Tibial nerve (tissue), 4 donors: Measurements from ENCODE around the gene ZNF711. TPM values are rescaled to one million over a fixed set of nuclear protein-coding genes. Genes with fewer than 3 reads are reported as not detected.

ENCODE experiments used
- DNase-seq, 2 donors: peaks; one replicate each; pipeline ENCODE4 v3.0.0-alpha.2; 2019; ENCODE audit warnings: low spot score in 2 of 2
- H3K27ac ChIP-seq, 4 donors: fragments of 200-600 bp; sonication (generic) in 3 of 4; one replicate each; pipeline ENCODE4 v1.5.1; 2017 to 2019; ENCODE audit warnings: mild to moderate bottlenecking in 1 of 4
- H3K27me3 ChIP-seq, 2 donors: fragments of 200-600 bp; sonication (generic) in 1 of 2; one replicate each; pipeline versions ENCODE4 v1.5.1 to v1.6.0; 2017 to 2019
- H3K36me3 ChIP-seq, 3 donors: fragments of 200-600 bp; sonication (generic); one replicate each; pipeline ENCODE4 v1.5.1; 2018 to 2019
- H3K4me1 ChIP-seq, 4 donors: fragments of 200-600 bp; sonication (generic) in 3 of 4; one replicate each; pipeline ENCODE4 v1.5.1; 2017 to 2019
- H3K4me3 ChIP-seq, 4 donors: fragments of 200-600 bp; sonication (generic) in 3 of 4; one replicate each; pipeline ENCODE4 v1.5.1; 2017 to 2019; ENCODE audit warnings: mild to moderate bottlenecking in 1 of 4, moderate library complexity in 1 of 4
- H3K9me3 ChIP-seq, 4 donors: fragments of 200-600 bp; sonication (generic) in 3 of 4; one replicate each; pipeline ENCODE4 v1.5.1; 2017 to 2019
- EP300 ChIP-seq, 2 donors: sonication (generic); formaldehyde crosslinking; IDR thresholded peaks; one replicate each; pipeline ENCODE4 v1.6.1; 2017; ENCODE audit warnings: antibody characterized with exemption in 2 of 2, mild to moderate bottlenecking in 1 of 2
- POLR2A ChIP-seq, 2 donors: fragments of 450-650 bp; IDR thresholded peaks; one replicate each; pipeline ENCODE4 v1.6.1; 2017; ENCODE audit warnings: antibody characterized with exemption in 2 of 2, mild to moderate bottlenecking in 2 of 2, moderate library complexity in 2 of 2
- WGBS, 2 donors: methylation state at CpG; one replicate each; pipeline ENCODE4 v1.1.5; 2018; 5-methylcytosine and 5-hydroxymethylcytosine counted together
- total RNA-seq, 4 donors: library from RNA; depleted of rRNA; stranded (reverse); fragments of >200 nt; gene quantifications; one replicate each; pipeline ENCODE4 v1.1.0, GENCODE V29; 2016
- TF ChIP-seq, protein P1 (sequence below), 5 experiments: fragments of 200-600 bp in 3 of 5; fragments of 450-650 bp in 2 of 5; sonication (generic) in 3 of 5; IDR thresholded peaks; one replicate each; pipeline ENCODE4 v1.5.1; 2016 to 2019; ENCODE audit warnings: antibody characterized with exemption in 5 of 5, mild to moderate bottlenecking in 3 of 5, moderate library complexity in 2 of 5

Gene ZNF711
- 1 to 10 TPM; 1.2 to 2.8 (median 1.7) TPM for total RNA-seq

DNA sequence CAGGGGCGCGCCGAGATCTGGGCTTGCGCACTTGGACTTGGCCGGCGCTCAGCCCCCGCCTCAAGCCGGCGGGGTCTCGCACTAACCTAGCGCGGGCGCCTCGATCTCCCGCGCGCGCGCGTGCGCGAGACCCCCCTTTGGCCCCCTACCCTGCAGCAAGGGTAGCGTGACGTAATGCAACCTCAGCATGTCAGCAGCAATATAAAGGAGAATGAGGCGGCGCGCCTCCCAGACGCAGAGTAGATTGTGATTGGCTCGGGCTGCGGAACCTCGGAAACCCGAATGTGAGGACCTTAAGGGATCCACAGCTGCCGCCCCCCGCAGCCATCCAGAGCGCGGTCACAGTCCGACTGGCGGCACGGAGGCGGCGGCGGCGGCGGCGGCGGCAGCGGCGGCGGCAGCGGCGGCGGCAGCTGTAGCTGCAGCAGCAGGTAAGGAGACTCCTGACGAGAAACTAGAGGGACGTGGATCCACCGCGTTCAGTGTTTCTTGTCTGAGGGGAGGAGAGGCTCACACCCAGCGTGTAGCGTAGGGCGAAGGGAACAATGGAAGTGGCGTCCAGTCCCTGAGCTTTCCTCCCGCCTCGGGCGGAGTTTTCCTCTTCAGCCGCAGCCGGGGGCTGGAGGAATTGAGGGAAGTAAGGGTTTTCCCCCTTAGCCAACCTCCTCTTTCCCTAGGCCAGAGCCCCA, at the start of gene ZNF711, which contains the start of gene SATL1:
Gene ZNF711, plus strand, starts transcription at position 231 of the 689 bp plus-strand sequence. CDS start 3,582 bp downstream, outside the sequence.
Gene SATL1, minus strand, starts transcription at position 19 of the 689 bp plus-strand sequence. CDS start 134,811 bp downstream, outside the sequence.
- TF ChIP-seq POLR2A (IDR thresholded peaks at IDR 0.05) (no peak), EP300 (IDR thresholded peaks at IDR 0.05) (no peak)
- TF ChIP-seq, protein P1, sequence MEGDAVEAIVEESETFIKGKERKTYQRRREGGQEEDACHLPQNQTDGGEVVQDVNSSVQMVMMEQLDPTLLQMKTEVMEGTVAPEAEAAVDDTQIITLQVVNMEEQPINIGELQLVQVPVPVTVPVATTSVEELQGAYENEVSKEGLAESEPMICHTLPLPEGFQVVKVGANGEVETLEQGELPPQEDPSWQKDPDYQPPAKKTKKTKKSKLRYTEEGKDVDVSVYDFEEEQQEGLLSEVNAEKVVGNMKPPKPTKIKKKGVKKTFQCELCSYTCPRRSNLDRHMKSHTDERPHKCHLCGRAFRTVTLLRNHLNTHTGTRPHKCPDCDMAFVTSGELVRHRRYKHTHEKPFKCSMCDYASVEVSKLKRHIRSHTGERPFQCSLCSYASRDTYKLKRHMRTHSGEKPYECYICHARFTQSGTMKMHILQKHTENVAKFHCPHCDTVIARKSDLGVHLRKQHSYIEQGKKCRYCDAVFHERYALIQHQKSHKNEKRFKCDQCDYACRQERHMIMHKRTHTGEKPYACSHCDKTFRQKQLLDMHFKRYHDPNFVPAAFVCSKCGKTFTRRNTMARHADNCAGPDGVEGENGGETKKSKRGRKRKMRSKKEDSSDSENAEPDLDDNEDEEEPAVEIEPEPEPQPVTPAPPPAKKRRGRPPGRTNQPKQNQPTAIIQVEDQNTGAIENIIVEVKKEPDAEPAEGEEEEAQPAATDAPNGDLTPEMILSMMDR (IDR thresholded peaks at IDR 0.05): no peak
- peaks cover 0 to 4% (median 0%) of the 10 kb centered on the region in 4 donors for H3K4me1 ChIP-seq
- no peaks in the 10 kb centered on the region for H3K36me3 ChIP-seq
- H3K9me3 ChIP-seq: no peaks in the 10 kb centered on the region
- 0 to 45% methylated on average over 6 to 65 of the region's 65 CpGs for WGBS, 2 donors
- H3K27ac ChIP-seq: peak within 1 kb of the TSS in 1 of 4 donors; percentile 50
- DNase-seq: no peak
- H3K27me3 ChIP-seq: no peaks in the 10 kb centered on the region
- peak within 1 kb of the TSS; percentile 36 to 60 (median 42) for H3K4me3 ChIP-seq

DNA sequence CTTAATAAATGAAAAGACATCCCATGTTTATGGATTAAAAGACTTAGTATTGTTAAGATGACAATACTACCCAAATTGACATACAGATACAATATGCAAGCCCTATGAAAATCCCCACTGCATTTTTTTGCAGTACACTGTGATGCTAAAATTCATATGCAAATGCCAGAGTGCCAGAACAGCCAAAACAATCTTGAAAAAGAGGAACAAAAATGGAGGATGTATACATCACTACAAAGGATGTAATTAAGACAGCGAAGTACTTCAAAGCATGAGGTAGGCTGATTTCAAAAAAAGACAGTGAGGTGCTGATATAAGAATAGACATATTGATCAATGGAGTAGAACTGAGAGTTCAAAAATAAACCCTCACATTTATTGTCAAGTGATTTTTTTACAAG, 47.5 kb upstream of the ZNF711 start:
- TF ChIP-seq, protein P1 (IDR thresholded peaks at IDR 0.05): no peak
- TF ChIP-seq POLR2A (IDR thresholded peaks at IDR 0.05): no peak
- TF ChIP-seq EP300 (IDR thresholded peaks at IDR 0.05): no peak
- no peak overlapping the region for H3K4me3 ChIP-seq
- DNase-seq: no peak
- H3K9me3 ChIP-seq: peaks cover 0 to 2% (median 0%) of the 10 kb centered on the region in 4 donors
- H3K4me1 ChIP-seq: no peaks in the 10 kb centered on the region
- no peak overlapping the region for H3K27ac ChIP-seq
- no peaks in the 10 kb centered on the region for H3K36me3 ChIP-seq
- 68 to 78% methylated on average over 1 of the region's 1 CpG for WGBS, 2 donors
- no peaks in the 10 kb centered on the region for H3K27me3 ChIP-seq

DNA sequence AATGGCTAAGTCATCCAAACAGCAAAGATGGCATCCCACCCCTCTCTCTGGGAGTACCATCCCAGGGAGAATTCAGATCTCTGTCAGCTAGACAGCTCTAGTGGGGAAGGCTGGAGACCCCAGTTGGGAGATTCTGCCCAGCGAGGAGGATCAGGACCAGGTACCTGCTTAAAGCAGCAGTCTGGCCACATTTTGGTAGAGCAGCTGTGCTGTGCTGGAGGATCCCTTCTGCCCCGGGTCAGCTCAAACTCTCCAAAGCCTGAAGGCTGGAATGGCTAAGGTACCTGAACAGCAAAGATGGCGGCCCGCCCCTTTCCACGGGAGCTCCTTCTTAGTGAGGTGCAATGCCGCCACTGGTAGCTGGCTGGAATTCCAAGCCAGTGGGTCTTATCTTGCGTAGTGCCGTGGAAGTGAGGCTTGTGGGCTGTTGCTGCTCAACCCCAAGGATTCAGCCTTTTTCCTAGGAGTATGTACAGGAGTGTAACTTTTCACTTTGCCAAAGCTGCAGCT, 40.3 kb upstream of the ZNF711 start:
- Histone ChIP-seq H3K4me1 (no peaks in the 10 kb centered on the region), H3K27ac (no peak overlapping the region), H3K27me3 (no peaks in the 10 kb centered on the region), H3K36me3 (no peaks in the 10 kb centered on the region), H3K4me3 (no peak overlapping the region), H3K9me3 (no peaks in the 10 kb centered on the region)
- no peak for TF ChIP-seq EP300 (IDR thresholded peaks at IDR 0.05)
- no peak for TF ChIP-seq POLR2A (IDR thresholded peaks at IDR 0.05)
- TF ChIP-seq, protein P1 (IDR thresholded peaks at IDR 0.05): no peak
- WGBS, 2 donors: 83 to 91% methylated on average over 6 to 8 of the region's 8 CpGs
- no peak for DNase-seq

DNA sequence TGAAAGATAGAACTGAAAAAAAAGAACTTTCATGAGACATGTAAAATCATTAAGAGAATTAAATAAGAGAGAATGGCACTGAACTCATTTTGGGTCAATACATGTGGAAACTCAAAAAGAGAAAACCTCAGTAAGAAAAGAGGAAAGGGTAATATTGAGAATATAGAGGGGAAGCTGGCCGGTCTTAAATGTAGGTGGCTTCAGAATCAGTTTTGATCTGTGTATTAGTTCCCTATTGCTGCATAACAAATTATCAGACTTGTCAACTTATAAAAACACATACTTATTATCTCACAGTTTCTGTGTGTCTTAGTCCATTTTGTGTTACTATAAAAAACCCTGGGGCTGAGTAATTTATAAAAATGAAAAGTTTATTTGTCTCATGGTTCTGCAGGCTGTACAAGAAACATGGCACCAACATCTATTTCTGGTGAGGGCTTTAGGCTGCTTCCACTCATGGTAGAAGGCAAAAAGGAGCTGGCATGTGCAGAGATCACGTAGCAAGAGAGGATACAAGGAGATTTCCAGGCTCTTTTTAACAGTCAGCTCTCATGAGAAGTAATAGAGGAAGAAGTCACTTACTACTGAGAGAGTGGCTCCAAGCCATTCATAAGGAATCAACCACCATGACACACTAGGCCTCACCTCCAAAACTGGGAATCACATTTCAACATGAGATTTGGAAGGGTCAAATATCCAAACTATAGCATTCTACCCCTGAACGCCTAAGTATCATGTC, 29.8 kb upstream of the ZNF711 start:
- no peaks in the 10 kb centered on the region for H3K4me1 ChIP-seq
- no peaks in the 10 kb centered on the region for H3K9me3 ChIP-seq
- no peak for DNase-seq
- H3K4me3 ChIP-seq: no peak overlapping the region
- WGBS, 2 donors: 78 to 100% methylated on average over 3 of the region's 3 CpGs
- H3K27me3 ChIP-seq: peaks cover 0 to 2% of the 10 kb centered on the region in 2 donors
- H3K36me3 ChIP-seq: no peaks in the 10 kb centered on the region
- no peak overlapping the region for H3K27ac ChIP-seq
- TF ChIP-seq, protein P1 (IDR thresholded peaks at IDR 0.05): no peak
- no peak for TF ChIP-seq POLR2A (IDR thresholded peaks at IDR 0.05)
- TF ChIP-seq EP300 (IDR thresholded peaks at IDR 0.05): no peak

DNA sequence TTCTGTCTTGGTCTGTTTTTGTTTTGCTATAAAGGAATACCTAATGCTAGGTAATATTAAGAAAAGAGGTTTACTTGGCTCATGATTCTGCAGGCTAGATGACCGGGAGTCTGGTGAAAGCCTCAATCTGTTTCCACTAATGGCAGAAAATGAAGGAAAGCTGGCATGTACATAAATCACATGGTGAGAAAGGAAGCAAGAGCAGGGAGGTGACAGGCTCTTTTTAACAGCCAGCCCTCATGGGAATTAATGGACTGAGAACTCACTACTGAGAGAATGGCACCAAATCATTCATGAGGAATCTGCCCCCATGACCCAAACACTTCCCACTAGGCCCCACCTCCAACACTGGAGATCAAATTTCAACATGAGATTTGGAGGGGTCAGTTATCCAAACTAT, 27.8 kb upstream of the ZNF711 start:
- 56 to 69% methylated on average over 1 of the region's 1 CpG for WGBS, 2 donors
- Histone ChIP-seq H3K27ac (no peak overlapping the region), H3K4me1 (no peaks in the 10 kb centered on the region), H3K9me3 (no peaks in the 10 kb centered on the region), H3K4me3 (no peak overlapping the region), H3K27me3 (peaks cover 0 to 2% of the 10 kb centered on the region in 2 donors), H3K36me3 (no peaks in the 10 kb centered on the region)
- TF ChIP-seq POLR2A (IDR thresholded peaks at IDR 0.05) (no peak), EP300 (IDR thresholded peaks at IDR 0.05) (no peak)
- TF ChIP-seq, protein P1 (IDR thresholded peaks at IDR 0.05): no peak
- DNase-seq: no peak
